ENCODE measurements around the gene DAZ3. TPM values are rescaled to one million over a fixed set of nuclear protein-coding genes. Genes with fewer than 3 reads are reported as not detected.
"Not testable (repeated sequence)": the region's sequence is repeated elsewhere in the genome, so short reads cannot be mapped to it uniquely, and the experiment has no call there.

Gene DAZ3
- polyA plus RNA-seq, 1 donor (not counting 4 experiments of a cell fraction or from before 2014, with no cell fraction given): not detected

DNA sequence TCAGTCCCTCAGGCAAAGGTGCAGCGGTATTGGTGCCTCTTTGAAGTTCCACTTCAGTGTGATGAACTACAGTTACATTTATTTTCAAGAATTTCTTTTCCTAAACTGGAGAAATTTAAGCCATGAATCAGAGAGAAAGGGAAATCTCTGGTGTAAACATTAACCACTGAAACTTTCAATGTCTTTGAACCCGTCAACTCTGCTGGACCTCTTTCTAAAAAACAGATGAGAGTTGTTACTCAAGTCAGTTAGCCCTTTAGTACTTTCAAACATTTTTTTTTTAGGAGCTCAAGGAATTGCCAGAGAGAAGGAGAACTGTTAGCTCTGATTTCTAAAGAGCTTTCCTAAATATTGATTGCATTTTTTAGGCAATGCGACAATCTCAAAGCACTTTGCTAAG is 8.6 kb upstream of the DAZ3 start:
- H3K9me1 ChIP-seq (ENCODE audit: control insufficient read depth, extremely low read depth, insufficient read depth, low read length); H3K4me3 ChIP-seq (ENCODE audit: control insufficient read depth in 2 of 3, extremely low read depth in 1 of 3, insufficient read depth in 2 of 3, low read depth in 1 of 3, low read length in 3 of 3); H3K36me3 ChIP-seq (ENCODE audit: control insufficient read depth in 2 of 2, extremely low read depth in 1 of 2, insufficient read depth in 2 of 2, low read length in 2 of 2); H3K27ac ChIP-seq (ENCODE audit: control insufficient read depth, insufficient read depth, low read length); DNase-seq (ENCODE audit: low read depth, low spot score); H3K9ac ChIP-seq (ENCODE audit: control insufficient read depth, extremely low read depth, insufficient read depth, low read length); FAIRE-seq; H4K20me1 ChIP-seq (ENCODE audit: control insufficient read depth, extremely low read depth, insufficient read depth, low read length); H3K4me2 ChIP-seq (ENCODE audit: control insufficient read depth, extremely low read depth, insufficient read depth, low read depth, low read length); H2AFZ ChIP-seq (ENCODE audit: control insufficient read depth, low read length); H3K4me1 ChIP-seq (ENCODE audit: control insufficient read depth, extremely low read depth, insufficient read depth, low read length); H3K79me2 ChIP-seq (ENCODE audit: control insufficient read depth, insufficient read depth, low read length); dilution Hi-C loops (cut with MboI; ENCODE audit: extremely low pct_ligation_motif_present, low sequenced_read_pairs); H3K27me3 ChIP-seq (ENCODE audit: control insufficient read depth, extremely low read depth, insufficient read depth, low read length); H3K9me3 ChIP-seq (ENCODE audit: control insufficient read depth, low read depth, low read length): not testable (repeated sequence)

Other genes with a start within 250 kb of the DAZ3 start
- gene BPY2B, start 195.4 kb downstream of the DAZ3 start, polyA plus RNA-seq: not detected in 3 replicates
- not detected in 3 replicates for gene DAZ4, start 20.5 kb upstream of the DAZ3 start, polyA plus RNA-seq
- gene BPY2C, start 238.7 kb upstream of the DAZ3 start, polyA plus RNA-seq: not detected in 3 replicates

Measured in keratinocyte (primary cell).